GM23338 (cell line): ENCODE results near the gene SS18.

Experiments
- CREB1 ChIP-seq: fragments of 250-450 bp; sonication (Bioruptor Pico); IDR thresholded peaks from 2 replicates; pipeline ENCODE4 v1.5.0; 2020; ENCODE audit warnings: low read depth, mild to moderate bottlenecking, moderate library complexity
- EZH2 ChIP-seq: fragments of 200-600 bp; sonication (generic); IDR thresholded peaks from one replicate; pipeline ENCODE4 v1.8.0; 2017; ENCODE audit warnings: antibody characterized with exemption, mild to moderate bottlenecking, low read depth; ENCODE audit not compliant: unreplicated experiment
- EZH2phosphoT487 ChIP-seq: fragments of 200-600 bp; sonication (generic); IDR thresholded peaks from one replicate; pipeline ENCODE4 v1.8.1; 2018; ENCODE audit warnings: antibody characterized with exemption; ENCODE audit not compliant: unreplicated experiment
- POLR2AphosphoS5 ChIP-seq: IDR thresholded peaks from 2 replicates; pipeline ENCODE4 v1.6.1; 2016; ENCODE audit warnings: antibody characterized with exemption, low read depth
- STAT1 ChIP-seq: IDR thresholded peaks from one replicate; pipeline ENCODE4 v1.6.1; 2016; ENCODE audit warnings: antibody characterized with exemption; ENCODE audit not compliant: unreplicated experiment
- TF ChIP-seq, protein P1 (sequence below), 2 experiments: fragments of 200-600 bp in 1 of 2; sonication (generic) in 1 of 2; conservative IDR thresholded peaks; 2 replicates each; pipeline versions ENCODE4 v1.5.1 to v1.6.1; 2016 to 2017; ENCODE audit warnings: antibody characterized with exemption in 2 of 2, low read depth in 2 of 2, mild to moderate bottlenecking in 2 of 2, moderate library complexity in 1 of 2
- TF ChIP-seq, protein P2 (sequence below): IDR thresholded peaks from one replicate; pipeline ENCODE4 v1.6.1; 2018; ENCODE audit warnings: antibody characterized with exemption; ENCODE audit not compliant: unreplicated experiment

DNA sequence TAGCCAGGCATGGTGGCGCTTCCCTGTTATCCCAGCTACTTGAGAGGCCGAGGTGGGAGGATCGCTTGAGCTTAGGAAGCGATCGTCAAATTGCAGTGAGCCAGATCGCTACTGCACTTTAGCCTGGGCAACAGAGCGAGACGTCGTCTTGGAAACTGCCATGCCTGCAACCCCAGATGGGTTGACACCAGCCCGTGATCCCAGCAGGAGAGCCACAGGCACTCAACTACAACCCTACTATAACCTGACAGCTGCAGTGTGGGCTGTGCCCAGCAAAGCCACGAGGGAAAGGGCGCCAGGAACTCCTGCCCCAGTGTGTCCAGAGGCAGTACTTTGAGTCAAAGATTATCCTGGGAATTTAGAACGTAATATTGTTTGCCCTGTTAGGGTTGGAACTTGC is 85.6 kb downstream of the SS18 start:
- TF ChIP-seq, protein P1, sequence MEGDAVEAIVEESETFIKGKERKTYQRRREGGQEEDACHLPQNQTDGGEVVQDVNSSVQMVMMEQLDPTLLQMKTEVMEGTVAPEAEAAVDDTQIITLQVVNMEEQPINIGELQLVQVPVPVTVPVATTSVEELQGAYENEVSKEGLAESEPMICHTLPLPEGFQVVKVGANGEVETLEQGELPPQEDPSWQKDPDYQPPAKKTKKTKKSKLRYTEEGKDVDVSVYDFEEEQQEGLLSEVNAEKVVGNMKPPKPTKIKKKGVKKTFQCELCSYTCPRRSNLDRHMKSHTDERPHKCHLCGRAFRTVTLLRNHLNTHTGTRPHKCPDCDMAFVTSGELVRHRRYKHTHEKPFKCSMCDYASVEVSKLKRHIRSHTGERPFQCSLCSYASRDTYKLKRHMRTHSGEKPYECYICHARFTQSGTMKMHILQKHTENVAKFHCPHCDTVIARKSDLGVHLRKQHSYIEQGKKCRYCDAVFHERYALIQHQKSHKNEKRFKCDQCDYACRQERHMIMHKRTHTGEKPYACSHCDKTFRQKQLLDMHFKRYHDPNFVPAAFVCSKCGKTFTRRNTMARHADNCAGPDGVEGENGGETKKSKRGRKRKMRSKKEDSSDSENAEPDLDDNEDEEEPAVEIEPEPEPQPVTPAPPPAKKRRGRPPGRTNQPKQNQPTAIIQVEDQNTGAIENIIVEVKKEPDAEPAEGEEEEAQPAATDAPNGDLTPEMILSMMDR (conservative IDR thresholded peaks at IDR 0.05; ENCODE audit: low read depth in 2 of 2) = no peak
- no peak for TF ChIP-seq CREB1 (CRISPR knock-in tag)
- no peak for TF ChIP-seq POLR2AphosphoS5
- TF ChIP-seq EZH2 = no peak
- TF ChIP-seq, protein P2, sequence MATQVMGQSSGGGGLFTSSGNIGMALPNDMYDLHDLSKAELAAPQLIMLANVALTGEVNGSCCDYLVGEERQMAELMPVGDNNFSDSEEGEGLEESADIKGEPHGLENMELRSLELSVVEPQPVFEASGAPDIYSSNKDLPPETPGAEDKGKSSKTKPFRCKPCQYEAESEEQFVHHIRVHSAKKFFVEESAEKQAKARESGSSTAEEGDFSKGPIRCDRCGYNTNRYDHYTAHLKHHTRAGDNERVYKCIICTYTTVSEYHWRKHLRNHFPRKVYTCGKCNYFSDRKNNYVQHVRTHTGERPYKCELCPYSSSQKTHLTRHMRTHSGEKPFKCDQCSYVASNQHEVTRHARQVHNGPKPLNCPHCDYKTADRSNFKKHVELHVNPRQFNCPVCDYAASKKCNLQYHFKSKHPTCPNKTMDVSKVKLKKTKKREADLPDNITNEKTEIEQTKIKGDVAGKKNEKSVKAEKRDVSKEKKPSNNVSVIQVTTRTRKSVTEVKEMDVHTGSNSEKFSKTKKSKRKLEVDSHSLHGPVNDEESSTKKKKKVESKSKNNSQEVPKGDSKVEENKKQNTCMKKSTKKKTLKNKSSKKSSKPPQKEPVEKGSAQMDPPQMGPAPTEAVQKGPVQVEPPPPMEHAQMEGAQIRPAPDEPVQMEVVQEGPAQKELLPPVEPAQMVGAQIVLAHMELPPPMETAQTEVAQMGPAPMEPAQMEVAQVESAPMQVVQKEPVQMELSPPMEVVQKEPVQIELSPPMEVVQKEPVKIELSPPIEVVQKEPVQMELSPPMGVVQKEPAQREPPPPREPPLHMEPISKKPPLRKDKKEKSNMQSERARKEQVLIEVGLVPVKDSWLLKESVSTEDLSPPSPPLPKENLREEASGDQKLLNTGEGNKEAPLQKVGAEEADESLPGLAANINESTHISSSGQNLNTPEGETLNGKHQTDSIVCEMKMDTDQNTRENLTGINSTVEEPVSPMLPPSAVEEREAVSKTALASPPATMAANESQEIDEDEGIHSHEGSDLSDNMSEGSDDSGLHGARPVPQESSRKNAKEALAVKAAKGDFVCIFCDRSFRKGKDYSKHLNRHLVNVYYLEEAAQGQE = no peak
- no peak for TF ChIP-seq STAT1
- no peak for TF ChIP-seq EZH2phosphoT487
